Testis (tissue), 3 donors: Measurements from ENCODE around the gene ZKSCAN8. TPM values are rescaled to one million over a fixed set of nuclear protein-coding genes. Genes with fewer than 3 reads are reported as not detected.

Experiments used
- DNase-seq: peaks from one replicate; pipeline ENCODE4 v3.0.0-alpha.2; 2019
- H3K27ac ChIP-seq, 2 donors: fragments of 200-600 bp; sonication (generic); one replicate each; pipeline ENCODE4 v1.5.1; 2019
- H3K27me3 ChIP-seq: fragments of 200-600 bp; sonication (generic); one replicate; pipeline ENCODE4 v1.5.1; 2019
- H3K36me3 ChIP-seq: fragments of 200-600 bp; sonication (generic); one replicate; pipeline ENCODE4 v1.5.1; 2017; ENCODE audit warnings: low read depth; ENCODE audit errors: missing control alignments
- H3K4me1 ChIP-seq: fragments of 200-600 bp; sonication (generic); one replicate; pipeline ENCODE4 v1.5.1; 2019
- H3K4me3 ChIP-seq, 2 donors: fragments of 200-600 bp; sonication (generic); one replicate each; pipeline ENCODE4 v1.5.1; 2017 to 2019
- H3K9me3 ChIP-seq: fragments of 200-600 bp; sonication (generic); one replicate; pipeline ENCODE4 v1.5.1; 2017
- POLR2A ChIP-seq: fragments of 450-650 bp; IDR thresholded peaks from one replicate; pipeline ENCODE4 v1.6.1; 2017; ENCODE audit warnings: antibody characterized with exemption, mild to moderate bottlenecking, moderate library complexity
- WGBS, 2 donors: methylation state at CpG; one replicate each; pipeline ENCODE4 v1.1.5; 2018; 5-methylcytosine and 5-hydroxymethylcytosine counted together
- intact Hi-C: fragments of 100-400 bp; cut with DNase I; formaldehyde crosslinking; loops from one replicate; pipeline ENCODE4 v1.15.1; 2023; ENCODE audit warnings: low total_unique reads
- polyA plus RNA-seq: library from polyadenylated mRNA; stranded (reverse); fragments of 350-450 nt; fragmentation: Illumina TruSeq; extraction: RNeasy Lipid Tissue Mini Kit (QIAGEN cat#74804); gene quantifications from one replicate; pipeline ENCODE4 v1.2.3, GENCODE V29; 2014; ENCODE audit warnings: low read depth, low replicate concordance; ENCODE audit not compliant: insufficient read depth
- total RNA-seq, 2 donors: library from RNA; depleted of rRNA; stranded (reverse); fragments of >200 nt; gene quantifications; one replicate each; pipeline ENCODE4 v1.2.3, GENCODE V29; 2016
- TF ChIP-seq, protein P1 (sequence below), 3 experiments: fragments of 450-650 bp in 2 of 3; fragments of 200-600 bp in 1 of 3; sonication (generic) in 1 of 3; IDR thresholded peaks; one replicate each; pipeline ENCODE4 v1.5.1; 2016 to 2019; ENCODE audit warnings: antibody characterized with exemption in 3 of 3, mild to moderate bottlenecking in 2 of 3, moderate library complexity in 1 of 3

Gene ZKSCAN8
- total and polyA plus RNA-seq, 3 donors from 2014 or later, result 20.9 to 36.4 (median 34.1) TPM

DNA sequence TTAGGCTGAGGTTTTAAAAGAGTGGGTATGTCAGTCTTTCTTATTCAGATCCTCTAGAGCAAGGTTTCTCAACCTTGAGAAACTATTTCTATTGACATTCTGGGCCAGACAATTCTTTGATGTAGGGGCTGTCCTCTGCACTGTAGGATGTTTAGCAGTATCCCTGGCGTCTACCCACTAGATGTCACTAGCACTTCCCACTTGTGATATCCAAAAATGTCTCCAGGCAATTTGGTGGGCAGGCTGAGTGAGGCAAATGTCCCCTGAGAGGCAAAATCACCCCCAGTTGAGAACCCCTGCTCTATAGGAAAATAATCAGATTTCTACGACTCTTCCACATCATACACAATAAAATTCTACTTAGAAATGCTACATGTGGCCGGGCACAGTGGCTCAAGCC, 7.7 kb upstream of the ZKSCAN8 start:
- intact Hi-C loops, result no loop called here
- Histone ChIP-seq H3K4me1 (peaks cover 13% of the 10 kb centered on the region), H3K36me3 (no peaks in the 10 kb centered on the region), H3K27me3 (no peaks in the 10 kb centered on the region), H3K9me3 (no peaks in the 10 kb centered on the region), H3K4me3 (no peak overlapping the region), H3K27ac (no peak overlapping the region)
- DNase-seq, result peak; percentile 38
- WGBS, 2 donors, result 62 to 70% methylated on average over 3 of the region's 3 CpGs
- TF ChIP-seq, protein P1, sequence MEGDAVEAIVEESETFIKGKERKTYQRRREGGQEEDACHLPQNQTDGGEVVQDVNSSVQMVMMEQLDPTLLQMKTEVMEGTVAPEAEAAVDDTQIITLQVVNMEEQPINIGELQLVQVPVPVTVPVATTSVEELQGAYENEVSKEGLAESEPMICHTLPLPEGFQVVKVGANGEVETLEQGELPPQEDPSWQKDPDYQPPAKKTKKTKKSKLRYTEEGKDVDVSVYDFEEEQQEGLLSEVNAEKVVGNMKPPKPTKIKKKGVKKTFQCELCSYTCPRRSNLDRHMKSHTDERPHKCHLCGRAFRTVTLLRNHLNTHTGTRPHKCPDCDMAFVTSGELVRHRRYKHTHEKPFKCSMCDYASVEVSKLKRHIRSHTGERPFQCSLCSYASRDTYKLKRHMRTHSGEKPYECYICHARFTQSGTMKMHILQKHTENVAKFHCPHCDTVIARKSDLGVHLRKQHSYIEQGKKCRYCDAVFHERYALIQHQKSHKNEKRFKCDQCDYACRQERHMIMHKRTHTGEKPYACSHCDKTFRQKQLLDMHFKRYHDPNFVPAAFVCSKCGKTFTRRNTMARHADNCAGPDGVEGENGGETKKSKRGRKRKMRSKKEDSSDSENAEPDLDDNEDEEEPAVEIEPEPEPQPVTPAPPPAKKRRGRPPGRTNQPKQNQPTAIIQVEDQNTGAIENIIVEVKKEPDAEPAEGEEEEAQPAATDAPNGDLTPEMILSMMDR (IDR thresholded peaks at IDR 0.05), result no peak
- TF ChIP-seq POLR2A, result no peak

DNA sequence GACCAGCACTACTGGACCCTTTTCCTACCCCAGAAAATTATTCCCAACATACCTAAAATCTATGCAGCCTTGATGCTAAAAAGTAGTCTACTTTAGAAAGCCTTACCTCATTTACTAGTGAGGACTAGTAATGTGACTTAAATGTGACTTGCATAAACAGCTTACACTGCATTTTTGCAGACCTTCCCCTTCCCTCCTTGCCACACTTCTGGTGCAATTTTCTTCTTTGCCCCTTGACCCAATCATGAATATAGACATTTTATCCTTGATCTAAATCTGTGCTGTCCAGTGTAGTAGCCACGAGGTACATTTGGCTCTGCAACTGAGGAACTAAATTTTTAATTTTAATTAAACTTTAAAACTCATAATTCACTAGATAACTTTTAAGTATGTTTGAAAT, 7.0 kb upstream of the ZKSCAN8 start:
- intact Hi-C loops, result no loop called here
- Histone ChIP-seq H3K36me3 (no peaks in the 10 kb centered on the region), H3K9me3 (no peaks in the 10 kb centered on the region), H3K27ac (no peak overlapping the region), H3K4me1 (peaks cover 13% of the 10 kb centered on the region), H3K4me3 (no peak overlapping the region), H3K27me3 (no peaks in the 10 kb centered on the region)
- no peak for DNase-seq
- no peak for TF ChIP-seq POLR2A
- TF ChIP-seq, protein P1 (IDR thresholded peaks at IDR 0.05), result no peak
- 66 to 76% methylated on average over 1 of the region's 1 CpG for WGBS, 2 donors

DNA sequence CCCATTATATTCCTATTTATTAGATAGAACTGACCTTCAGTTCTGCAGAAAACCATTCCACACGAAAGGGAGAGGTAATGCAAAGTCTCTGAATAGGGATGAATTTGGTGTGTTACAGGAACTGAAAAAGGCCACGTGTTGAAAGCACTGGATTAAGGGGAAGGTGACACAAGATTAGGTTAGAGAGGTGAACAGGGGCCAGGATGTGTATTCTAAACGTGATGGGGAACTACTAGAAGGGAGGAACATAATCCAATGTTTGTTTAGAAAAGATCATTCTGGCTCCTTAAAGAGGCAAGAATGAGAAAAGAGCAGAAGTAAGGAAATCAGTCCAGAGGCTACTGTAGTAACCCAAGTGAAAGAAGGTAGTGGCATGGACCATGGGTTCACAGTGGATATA, 6.3 kb upstream of the ZKSCAN8 start:
- WGBS, 2 donors, result 15 to 28% methylated on average over 3 of the region's 3 CpGs
- no peaks in the 10 kb centered on the region for H3K27me3 ChIP-seq
- H3K4me3 ChIP-seq, result no peak overlapping the region
- DNase-seq, result no peak
- H3K4me1 ChIP-seq, result peaks cover 13% of the 10 kb centered on the region
- H3K9me3 ChIP-seq, result no peaks in the 10 kb centered on the region
- no peak overlapping the region for H3K27ac ChIP-seq
- H3K36me3 ChIP-seq, result no peaks in the 10 kb centered on the region
- intact Hi-C loops, result no loop called here
- no peak for TF ChIP-seq POLR2A
- TF ChIP-seq, protein P1 (IDR thresholded peaks at IDR 0.05), result no peak

DNA sequence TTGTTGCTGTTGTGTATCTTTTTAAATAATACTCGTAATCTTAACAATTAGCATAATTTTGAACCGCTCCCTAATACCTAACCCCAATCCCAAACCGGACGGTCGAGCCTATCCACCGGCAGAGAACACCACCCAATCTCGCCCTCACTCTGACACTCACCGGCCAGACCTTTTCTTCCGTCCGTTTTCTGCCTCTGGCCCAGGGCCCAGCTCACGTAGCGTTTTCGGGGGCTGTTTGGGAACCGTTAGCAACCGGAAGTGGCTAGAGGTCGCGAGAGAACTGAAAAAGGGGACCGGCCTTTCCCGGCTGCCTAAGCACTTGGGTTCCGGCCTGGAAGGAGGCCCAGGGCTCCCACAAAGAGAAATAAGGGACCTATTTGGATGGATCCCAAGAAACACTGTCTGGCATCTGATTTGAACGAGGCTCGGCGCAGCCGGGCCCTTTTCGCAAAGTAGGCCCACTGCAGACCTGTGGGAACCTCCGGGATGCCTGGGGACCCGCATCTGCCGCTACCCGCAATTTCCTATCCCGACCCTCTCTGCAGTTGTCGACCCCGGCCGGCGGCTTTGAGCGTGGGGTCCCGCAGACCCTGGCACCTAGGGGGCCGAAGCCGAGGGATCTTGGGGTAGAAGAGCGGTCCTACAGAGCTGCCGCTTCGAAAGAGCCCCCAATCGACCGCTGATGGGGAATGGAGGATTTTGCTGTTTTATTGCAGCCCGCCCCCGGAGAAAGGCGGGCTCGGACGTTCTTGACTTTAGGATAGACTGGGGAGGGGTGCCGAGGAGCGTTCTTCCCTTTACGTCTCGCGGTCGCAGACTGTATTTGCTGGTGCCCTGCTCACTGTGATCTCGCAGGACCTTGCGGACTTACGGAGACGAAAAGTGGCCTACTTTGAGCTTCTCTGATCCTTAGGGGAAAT, 4.8 kb upstream of the ZKSCAN8 start:
- intact Hi-C loops, result no loop called here
- WGBS, 2 donors, result 0% methylated on average over 46 to 56 of the region's 58 CpGs
- Histone ChIP-seq H3K27me3 (no peaks in the 10 kb centered on the region), H3K4me3 (peak overlapping the region; percentile 93 to 94), H3K9me3 (no peaks in the 10 kb centered on the region), H3K27ac (peak overlapping the region; percentile 93 to 96), H3K36me3 (no peaks in the 10 kb centered on the region), H3K4me1 (peaks cover 13% of the 10 kb centered on the region)
- DNase-seq, result peak; percentile 94
- no peak for TF ChIP-seq POLR2A
- TF ChIP-seq, protein P1 (IDR thresholded peaks at IDR 0.05), result no peak
